ENCODE measurements around the gene TRIM7.
"Not testable (repeated sequence)": the region's sequence is repeated elsewhere in the genome, so short reads cannot be mapped to it uniquely, and the experiment has no call there.

Gene TRIM7

DNA sequence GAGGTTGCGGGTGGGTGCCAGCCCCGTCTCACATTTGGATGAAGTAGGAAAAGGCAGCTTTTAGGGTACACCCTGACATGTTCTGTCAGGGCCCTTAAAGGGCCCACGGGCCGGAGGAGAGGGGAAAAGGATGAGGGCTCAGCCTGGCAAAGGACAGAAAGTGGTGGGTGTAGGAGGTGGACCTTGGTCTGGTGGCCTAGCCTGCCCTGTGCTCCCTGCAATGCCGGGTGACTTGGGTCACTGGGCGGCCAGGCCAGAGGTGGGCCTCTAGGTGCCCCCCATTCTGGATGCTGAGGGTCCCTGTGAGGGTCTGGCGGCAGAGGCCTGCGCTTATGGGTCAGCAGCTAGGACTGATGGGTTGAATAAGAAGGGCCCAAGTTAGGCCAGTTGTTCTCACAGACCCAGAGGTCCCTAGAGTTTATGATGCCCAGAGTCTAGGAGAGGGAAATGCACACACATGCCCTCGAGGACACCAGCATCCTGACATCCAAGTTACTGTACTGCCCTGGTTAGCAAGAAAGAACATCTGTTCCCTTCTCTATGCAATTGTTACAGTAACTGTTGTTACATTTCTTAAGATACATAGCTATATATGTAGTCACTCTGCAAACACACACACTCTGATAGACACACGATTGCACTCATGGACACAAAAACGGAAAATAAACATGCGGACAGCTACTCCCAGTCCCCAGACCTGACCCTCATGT, 12.5 kb downstream of the TRIM7 start:
- DNase-seq (ENCODE audit: low spot score), result peak; percentile 41

DNA sequence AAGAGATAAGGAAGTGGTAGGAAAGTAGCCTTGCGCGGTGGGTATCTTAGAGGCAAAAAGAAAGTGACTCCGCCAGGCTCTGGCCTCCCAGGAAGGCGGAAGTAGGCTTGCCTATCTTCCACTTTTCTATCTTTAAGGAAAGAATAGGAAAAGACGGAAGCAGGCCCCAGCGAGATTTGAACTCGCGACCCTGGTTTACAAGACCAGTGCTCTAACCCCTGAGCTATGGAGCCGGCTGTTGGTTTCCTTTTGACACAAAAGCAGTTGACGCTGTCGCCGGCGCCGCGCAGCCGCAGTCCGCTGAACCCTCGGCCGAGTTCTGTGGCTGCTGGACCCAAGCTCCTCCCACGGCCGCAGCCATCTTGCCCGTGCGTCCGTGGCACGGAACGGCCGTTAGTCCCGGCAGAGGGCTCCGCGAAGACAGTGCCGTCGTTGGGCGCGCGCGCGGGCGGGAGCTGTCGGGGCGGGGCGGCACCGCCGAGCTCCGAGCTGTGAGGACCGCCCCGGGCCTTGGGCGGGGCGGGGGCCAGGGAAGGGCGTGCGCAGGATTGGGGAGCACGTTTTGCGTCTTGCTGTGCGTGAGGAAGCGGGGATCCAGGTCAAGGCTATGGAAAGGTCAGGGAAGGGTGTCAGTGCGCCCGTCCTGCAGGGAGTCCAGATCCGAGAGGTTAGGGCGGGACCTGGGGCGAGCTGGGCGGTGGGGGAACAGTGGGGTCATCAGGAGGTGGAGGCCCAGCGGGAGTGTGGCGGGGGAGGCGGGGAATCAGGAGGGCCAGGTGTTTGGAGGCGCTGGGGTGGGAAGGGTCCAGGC, 13.3 kb downstream of the TRIM7 start:
- peak; percentile 92 for DNase-seq (ENCODE audit: low spot score)

DNA sequence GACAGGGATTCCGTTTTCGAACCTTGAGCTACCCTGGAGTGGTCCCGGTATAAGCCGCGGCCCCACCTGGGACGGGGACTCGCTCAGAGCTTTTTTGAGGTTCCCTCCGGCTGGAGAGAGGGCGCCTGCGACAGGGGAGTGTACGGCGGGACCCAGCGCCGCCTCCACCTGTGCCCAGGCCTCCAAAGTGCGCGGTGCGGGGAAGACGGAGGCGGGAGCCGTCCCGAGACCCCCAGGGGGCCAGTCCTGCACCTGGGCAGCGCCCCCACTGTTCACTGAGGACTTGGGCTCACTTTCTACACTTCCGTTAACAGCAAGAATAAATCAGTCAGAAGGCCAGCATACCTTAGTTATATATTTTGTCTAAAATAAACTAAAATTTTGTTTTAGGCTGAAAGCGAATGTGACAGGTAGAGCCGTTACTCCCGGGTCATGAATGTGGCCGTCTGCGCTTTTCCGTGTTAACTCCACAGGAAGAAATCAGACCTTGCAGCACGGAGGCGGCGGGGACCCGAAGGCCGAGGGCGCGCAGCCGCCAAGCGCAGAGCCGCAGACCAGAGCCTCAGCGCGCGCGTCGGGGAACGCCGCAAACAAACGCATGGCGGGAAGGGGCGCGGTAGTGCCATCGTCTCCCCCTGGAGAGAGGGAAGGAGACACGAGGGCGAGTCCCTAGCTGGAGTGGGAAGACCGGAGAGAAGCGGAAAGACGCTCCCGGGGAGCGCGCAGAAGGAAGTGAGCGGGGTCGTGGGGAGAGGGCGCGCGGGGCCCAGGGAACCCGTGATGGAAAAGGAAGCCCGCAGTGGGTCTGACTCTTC, 14.1 kb downstream of the TRIM7 start:
- DNase-seq (ENCODE audit: low spot score), result peak; percentile 63

DNA sequence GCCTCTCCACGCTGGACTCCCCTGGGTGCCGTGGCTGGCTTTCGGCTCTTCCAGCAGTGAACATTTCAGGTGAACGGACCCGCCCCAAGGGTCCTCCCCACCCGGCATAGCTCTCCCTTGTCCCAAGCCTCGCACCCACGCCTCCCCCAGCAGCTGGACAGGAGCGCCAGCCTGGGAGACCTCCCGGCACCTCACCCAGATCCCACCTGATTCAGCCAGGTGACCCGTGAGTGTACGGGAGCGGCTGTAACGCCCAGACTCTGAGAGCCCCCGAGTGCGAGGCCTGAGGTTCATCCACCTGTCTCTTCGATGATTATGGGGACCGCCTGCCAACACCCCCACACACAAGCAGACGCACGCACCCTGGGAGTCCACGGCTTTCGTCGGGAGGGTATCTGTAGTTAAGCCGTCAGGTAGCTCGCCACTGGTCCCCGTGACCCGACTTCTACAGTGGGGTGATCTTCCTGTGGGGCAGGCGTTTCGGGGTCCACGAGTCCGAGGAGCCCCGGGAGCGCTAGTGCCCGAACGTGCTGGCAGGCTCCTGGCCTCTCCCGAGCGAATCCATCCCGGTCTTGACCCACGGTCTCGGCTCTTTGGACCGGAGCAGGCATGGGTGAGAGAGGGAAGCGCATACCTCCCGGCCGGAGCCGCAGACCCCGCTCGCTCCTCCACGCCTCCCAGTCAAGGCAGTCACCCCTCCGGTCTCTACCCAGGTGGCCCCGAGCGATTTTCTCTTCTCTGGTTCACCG, 14.9 kb downstream of the TRIM7 start:
- peak; percentile 34 for DNase-seq (ENCODE audit: low spot score)

DNA sequence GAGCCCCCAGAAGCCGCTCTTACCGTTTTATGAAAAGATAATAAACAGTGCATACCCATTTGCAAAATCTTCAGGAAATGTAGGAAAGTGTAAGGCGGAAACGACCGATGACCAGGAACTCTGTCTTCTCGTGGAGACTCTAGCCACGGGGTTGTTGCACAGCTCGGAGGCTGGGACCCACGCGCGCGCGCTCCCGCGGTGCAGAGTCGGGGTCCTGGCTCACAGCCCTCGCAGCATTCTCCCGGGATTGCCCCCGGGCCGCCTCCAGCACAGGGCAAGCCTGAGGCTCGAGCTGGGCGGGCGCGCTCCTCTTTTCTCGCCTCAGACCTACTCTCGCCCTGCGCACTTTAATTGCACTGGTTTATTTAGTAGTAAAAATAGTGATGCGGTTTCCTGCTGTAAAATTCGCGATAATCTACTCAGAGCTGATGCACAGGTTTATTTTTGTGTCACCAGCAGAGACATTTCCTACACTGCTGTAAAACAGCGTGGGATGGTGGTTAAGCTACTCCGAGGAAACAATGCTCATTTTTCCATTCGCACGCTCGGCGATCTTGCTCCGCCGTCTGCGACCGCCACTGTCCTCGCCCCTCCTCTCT, 15.5 kb downstream of the TRIM7 start:
- DNase-seq (ENCODE audit: low spot score), result peak; percentile 88

DNA sequence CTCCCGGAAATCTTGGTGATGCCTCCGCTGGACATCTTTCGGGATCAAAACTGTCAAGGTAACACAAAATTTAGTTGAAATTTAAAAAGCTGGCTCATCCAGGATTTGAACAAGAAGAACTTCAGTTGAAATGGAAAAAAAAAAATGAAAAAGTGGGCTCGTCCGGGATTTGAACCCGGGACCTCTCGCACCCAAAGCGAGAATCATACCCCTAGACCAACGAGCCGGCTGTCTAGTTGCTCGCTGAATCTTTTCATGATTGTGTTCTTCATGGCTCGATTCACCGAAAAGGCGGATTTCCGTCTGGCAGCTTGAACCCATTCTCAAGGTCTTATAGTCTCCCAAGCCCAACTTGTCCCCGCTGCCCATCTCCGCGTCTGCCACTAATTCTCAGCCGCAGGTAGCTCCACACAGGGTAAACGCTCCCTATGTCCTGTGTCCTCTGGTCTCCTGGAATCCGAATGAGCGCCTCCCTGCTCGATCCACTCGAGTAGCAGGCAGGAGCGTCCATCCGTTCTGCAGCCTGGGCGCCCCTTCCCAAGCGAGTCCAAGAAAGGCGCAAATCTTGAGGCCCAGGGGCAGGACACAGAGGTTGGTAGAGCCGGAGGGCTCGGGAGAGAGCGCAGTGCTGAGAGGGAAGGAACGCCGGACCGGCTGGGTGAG, 16.2 kb downstream of the TRIM7 start:
- peak; percentile 87 for DNase-seq (ENCODE audit: low spot score)

DNA sequence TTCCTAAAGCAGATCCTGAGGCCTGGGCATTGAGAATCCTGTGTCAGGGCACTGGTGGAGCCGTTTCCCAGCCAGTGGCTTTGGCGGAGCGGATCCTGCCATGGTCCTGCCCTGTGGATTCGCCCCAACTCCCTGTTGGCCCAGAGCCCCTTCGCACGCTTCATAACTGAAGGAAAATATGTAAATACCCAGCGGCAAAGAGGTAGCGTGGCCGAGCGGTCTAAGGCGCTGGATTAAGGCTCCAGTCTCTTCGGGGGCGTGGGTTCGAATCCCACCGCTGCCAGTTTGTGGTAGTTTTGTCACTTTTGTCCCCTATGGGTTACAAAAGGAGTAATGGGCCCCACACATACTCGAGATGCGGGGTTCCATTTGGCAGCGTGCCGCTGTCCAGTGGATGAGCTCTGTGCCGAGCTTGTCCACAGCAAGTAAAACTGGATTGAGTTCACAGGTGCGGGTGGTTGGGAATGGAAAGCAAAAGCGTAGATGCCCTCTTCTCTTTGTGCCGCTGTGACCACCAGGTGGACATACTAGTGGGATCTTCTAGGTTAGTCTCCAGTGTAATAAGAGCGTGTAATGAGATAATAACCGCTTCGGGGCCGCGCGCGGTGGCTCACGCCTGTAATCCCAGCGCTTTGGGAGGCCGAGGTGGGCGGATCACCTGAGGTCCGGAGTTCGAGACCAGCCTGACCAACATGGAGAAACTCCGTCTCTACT, 17.3 kb downstream of the TRIM7 start:
- DNase-seq (ENCODE audit: low spot score), result peak; percentile 91

DNA sequence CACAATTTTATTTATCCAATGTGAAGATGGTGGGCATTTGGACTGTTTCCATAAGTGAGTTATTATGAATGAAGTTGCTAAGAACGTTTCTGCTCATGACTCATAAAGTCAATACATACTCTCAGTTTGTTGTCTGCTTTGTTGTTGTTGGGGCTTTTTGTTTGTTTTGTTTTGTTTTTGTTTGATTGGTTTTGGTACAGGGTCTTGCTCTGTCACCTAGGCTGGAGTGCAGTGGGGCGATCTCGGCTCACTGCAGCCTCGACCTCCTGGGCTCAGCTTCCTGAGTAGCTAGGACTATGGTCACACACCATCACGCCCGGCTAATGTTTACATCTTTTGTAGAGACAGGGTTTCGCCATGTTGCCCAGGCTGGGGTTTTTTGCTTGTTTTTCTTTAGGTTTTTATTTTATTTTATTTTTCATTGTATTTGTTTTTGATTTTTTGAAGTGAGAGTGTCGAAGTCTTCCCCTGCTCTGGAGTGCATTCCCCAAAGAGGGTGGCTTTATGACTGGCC, 18.0 kb downstream of the TRIM7 start:
- peak; percentile 61 for DNase-seq (ENCODE audit: low spot score)

DNA sequence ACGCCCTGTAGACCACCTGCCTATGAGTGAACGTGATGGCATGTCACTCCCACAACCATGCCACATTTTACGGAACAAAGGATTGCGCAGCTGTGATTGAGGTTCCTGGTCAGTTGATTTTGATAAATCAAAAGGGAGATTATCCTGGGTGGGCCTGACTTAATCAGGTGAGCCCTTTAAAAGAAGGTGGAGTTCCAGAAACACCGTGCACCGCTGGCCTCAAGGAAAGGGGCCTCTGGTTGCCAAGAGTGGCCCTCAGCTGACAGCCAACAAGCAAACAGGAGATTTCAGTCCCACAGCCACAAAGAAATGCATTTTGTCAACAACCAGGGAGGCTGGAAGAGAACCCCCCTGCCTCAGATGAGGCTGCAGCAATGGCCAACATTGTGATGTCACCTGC, 19.0 kb downstream of the TRIM7 start:
- no peak for DNase-seq (ENCODE audit: low spot score)

DNA sequence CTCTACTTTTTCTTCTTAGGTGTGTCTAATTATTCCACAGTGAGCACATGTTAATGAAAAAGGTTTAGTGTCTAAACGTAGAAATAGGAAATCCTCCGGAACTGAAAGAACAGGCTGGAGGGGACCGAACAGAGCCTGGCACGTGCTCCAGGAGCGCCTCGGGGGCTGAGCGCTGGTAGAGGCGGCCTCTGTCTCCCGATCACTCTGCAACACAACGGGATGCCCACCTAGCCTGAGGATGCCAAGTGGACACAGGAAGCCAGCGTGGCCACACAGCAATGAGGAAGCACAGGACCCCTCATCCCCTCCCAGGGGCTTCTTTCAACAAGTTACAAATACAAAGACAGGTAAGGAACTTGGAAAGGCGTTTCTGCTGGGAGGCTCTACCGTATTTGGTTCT, 19.4 kb downstream of the TRIM7 start:
- DNase-seq (ENCODE audit: low spot score), result no peak

DNA sequence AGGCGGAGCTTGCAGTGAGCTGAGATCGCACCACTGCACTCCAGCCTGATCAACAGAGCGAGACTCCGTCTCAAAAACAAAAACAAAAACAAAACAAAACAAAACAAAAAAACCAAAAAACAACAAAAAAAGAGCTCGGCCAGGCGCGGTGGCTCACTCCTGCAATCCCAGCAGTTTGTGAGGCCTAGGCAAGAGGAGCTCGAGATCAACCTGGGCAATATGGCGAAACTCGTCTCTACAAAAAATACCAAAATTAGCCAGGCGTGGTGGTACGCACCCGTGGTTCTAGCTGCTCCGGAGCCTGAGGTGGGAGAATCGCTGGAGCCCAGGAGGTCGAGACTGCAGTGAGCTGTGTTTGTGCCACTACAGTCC, 20.2 kb downstream of the TRIM7 start:
- peak; percentile 53 for DNase-seq (ENCODE audit: low spot score)

DNA sequence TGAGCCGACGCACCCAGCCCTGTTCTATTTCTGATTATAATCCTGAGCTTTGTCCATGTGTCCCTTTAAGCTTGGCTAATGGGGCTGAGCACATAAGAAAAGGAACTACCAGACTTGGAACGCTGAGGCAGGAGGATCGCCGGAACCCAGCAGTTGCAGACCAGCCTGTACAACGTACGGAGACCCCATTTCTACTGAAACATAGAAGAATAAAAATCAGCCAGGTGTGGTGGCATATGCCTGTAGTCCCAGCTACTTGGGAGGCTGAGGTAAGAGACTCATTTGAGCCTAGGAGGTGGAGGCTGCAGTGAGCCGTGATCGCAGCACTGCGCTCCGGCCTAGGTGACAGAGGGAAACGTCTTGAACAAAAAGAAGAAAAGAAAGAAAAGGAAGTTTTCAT, 22.3 kb downstream of the TRIM7 start:
- DNase-seq (ENCODE audit: low spot score), result no peak

DNA sequence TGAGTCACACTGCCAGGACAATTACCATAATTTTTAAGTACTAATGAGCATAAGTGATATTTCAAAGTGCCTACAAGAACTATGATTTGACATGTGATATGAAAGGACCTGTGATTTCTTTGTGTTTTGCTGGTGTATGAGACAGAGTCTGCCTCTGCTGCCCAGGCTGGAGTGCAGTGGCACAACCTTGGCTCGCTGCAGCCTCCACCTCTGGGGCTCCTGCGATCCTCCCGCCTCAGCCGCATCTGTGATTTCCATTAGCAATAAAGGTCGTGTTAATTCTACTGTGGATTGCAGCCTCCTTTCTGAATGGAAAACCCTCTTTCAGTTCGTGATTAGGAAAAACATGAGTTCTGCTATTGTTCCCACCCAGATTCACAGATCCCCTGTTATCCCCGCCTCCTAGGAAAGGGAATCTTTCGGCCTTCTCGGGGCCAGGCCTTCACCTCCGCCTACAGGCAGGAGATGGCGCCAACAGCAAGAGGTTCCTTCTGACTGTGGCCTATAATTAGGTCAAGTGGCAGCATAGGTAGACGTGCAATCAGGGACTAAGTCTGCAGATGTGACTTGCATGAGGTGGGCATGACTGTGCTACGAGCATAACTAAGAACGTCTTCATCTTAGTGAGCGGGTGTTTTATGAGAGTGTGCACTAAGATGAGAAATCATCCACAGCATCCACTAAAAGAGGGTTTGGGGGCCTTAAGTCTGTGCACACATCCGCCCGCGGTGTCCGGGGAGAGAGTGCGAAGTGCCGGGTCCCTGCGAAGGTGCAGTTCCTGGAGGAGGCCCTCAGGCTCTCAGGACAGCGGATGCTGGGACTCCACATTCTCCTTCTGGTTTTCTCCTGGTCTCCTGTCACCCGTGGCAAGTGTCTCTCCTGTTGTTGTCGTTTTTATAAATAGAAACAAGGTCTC, 23.1 kb downstream of the TRIM7 start:
- peak; percentile 89 for DNase-seq (ENCODE audit: low spot score)

DNA sequence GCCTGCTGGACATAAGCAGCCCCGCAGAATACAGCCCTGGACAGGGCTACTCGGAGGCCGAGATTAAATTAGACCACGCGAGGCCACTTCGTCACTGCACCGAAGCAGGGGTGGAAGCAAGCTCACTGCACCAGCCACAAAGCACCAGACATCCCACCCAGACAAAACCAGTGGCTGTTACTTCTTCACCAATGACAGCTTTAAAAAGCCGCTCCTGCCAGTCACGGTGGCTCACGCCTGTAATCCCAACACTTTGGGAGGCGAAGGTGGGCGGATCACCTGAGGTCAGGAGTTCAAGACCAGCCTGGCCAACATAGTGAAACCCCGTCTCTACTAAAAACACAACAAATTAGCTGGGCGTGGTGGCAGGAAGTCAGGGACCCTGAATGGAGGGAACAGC, 27.4 kb downstream of the TRIM7 start:
- not testable (repeated sequence) for DNase-seq (ENCODE audit: low spot score)

DNA sequence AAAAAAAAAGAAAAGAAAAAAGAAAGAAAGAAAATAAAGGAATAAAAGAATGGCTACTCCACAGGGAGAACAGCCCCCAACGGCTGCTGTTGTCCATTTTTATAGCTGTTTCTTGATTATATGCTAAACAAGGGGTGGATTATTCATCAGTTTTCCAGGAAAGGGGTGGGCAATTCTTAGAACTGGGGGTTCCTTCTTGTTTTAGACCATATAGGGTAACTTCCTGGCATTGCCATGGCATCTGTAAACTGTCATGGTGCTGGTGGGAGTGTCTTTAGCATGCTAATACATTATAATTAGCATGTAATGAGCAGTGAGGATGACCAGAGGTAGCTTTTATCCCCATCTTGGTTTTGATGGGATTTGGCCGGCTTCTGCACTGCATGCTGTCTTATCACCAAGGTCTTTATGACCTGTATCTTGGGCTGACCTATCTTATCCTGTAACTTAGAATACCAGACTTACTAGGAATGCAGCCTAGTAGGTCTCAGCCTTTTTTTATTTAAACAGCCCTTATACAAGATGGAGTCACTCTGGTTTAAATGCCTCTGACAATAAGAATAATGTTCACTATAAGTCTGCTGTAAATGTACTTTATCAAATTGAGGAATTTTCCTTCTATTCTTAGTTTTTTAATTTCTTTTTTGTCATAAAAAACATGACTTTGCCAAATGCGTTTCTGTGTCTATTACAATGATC, 28.6 kb downstream of the TRIM7 start:
- no peak for DNase-seq (ENCODE audit: low spot score)

DNA sequence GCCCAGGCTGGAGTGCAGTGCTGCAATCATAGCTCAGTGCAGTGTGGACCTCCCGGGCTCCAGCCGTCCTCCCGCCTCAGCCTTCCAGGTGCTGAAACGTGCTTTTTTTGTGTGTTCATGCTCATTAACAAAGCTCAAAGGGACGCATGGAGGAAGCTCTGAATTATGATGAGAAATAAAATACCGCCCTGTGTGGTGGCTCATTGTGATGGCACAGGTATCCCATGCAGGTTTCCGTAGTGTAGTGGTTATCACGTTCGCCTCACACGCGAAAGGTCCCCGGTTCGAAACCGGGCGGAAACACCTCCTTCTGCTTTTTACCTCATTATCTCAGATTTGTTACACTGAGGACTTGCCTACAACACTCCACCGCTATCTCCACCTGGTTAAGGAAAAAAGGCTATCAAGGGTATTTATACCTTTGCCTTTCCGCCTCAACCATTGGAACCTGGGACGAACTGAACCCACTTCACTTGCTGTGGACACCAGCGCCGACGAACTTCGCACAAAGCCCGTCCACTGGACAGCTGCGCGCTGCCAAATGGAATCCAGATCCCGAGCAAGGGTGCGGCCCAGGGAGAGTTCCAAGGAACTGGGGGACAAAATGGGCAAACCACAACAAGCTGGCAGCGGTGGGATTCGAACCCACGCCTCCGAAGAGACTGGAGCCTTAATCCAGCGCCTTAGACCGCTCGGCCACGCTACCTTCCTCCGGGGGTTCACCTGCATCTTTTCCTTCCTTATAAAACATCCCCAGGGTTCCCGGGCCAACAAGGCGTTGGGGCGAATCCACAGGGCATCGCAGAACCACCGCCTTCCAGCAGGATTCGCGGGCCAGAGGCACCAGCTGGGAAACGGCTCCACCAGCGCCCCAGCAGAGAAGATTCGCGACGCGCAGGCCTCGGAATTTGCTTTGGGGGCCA, 31.3 kb downstream of the TRIM7 start:
- DNase-seq (ENCODE audit: low spot score), result peak; percentile 66

DNA sequence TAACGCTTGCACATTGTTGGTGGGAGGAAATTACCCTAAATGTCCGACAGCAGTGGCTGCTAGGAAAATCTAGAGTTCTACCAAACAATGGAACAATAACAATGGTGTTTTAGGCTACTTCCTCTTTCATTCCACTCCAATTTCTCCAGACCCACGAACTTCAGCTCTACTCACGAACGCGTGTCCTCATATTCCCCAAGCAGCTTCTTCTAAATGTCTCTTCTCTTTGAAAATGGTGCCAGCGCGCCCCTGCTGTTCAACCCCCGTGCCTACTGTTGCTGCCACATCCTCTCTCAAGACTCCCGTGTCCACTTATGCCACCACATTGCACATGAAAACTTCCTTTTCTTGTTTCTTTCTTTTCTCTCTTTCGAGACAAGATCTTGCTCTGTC, 32.0 kb downstream of the TRIM7 start:
- no peak for DNase-seq (ENCODE audit: low spot score)
